ENCODE measurements around the gene EHMT1.

EHMT1 gene

GRCh38 chr9:137618105-137619067 lies at the start of gene EHMT1:
TSS of gene EHMT1 (plus strand) at chr9:137619005. CDS start at chr9:137619029, 24 bp downstream.
- DNase-seq: peak; percentile 87 to 93

GRCh38 chr9:137569609-137570203 lies 49.1 kb upstream of the EHMT1 start:
- DNase-seq: no peak

GRCh38 chr9:137570566-137570965 lies 48.2 kb upstream of the EHMT1 start:
- no peak for DNase-seq

- DNase-seq: no peak
Observed at GRCh38 chr9:137574192-137574591, 44.6 kb upstream of the EHMT1 start.

GRCh38 chr9:137575364-137575715 lies 43.5 kb upstream of the EHMT1 start:
- peak in 1 of 2 donors; percentile 43 for DNase-seq

GRCh38 chr9:137575716-137576411 lies 42.9 kb upstream of the EHMT1 start:
- DNase-seq: no peak

- DNase-seq: peak; percentile 92 to 95
Observed at GRCh38 chr9:137578518-137579258, 40.1 kb upstream of the EHMT1 start, which contains the start of gene DPH7. TSS of gene DPH7 (minus strand) at chr9:137578925. CDS start at chr9:137578777, 148 bp downstream.

GRCh38 chr9:137579259-137579604 lies 39.6 kb upstream of the EHMT1 start:
- no peak for DNase-seq

GRCh38 chr9:137580209-137580953 lies 38.4 kb upstream of the EHMT1 start:
- no peak for DNase-seq

GRCh38 chr9:137580954-137581322 lies 37.9 kb upstream of the EHMT1 start:
- no peak for DNase-seq

- no peak for DNase-seq
Observed at GRCh38 chr9:137581361-137582285, 37.2 kb upstream of the EHMT1 start.

GRCh38 chr9:137582286-137582860 lies 36.4 kb upstream of the EHMT1 start:
- no peak for DNase-seq

GRCh38 chr9:137583347-137583746 lies 35.5 kb upstream of the EHMT1 start:
- DNase-seq: no peak

- no peak for DNase-seq
Observed at GRCh38 chr9:137583957-137584356, 34.8 kb upstream of the EHMT1 start.

GRCh38 chr9:137586854-137587253 lies 32.0 kb upstream of the EHMT1 start:
- no peak for DNase-seq

GRCh38 chr9:137588311-137588710 lies 30.5 kb upstream of the EHMT1 start:
- no peak for DNase-seq

GRCh38 chr9:137588891-137589290 lies 29.9 kb upstream of the EHMT1 start:
- DNase-seq: no peak

- no peak for DNase-seq
Observed at GRCh38 chr9:137589441-137590122, 29.2 kb upstream of the EHMT1 start.

GRCh38 chr9:137590123-137590468 lies 28.7 kb upstream of the EHMT1 start:
- DNase-seq: no peak

All from CD4-positive, alpha-beta T cell treated with Interferon alpha-2 for 1 hour (primary cell).